GM23338 (cell line): ENCODE data around the gene DPP10.

Experiments used
- CREB1 ChIP-seq: fragments of 250-450 bp; sonication (Bioruptor Pico); IDR thresholded peaks from 2 replicates; pipeline ENCODE4 v1.5.0; 2020; ENCODE audit warnings: low read depth, mild to moderate bottlenecking, moderate library complexity
- EZH2 ChIP-seq: fragments of 200-600 bp; sonication (generic); IDR thresholded peaks from one replicate; pipeline ENCODE4 v1.8.0; 2017; ENCODE audit warnings: antibody characterized with exemption, mild to moderate bottlenecking, low read depth; ENCODE audit not compliant: unreplicated experiment
- EZH2phosphoT487 ChIP-seq: fragments of 200-600 bp; sonication (generic); IDR thresholded peaks from one replicate; pipeline ENCODE4 v1.8.1; 2018; ENCODE audit warnings: antibody characterized with exemption; ENCODE audit not compliant: unreplicated experiment
- JUNB ChIP-seq: IDR thresholded peaks from one replicate; pipeline ENCODE4 v1.6.1; 2016; ENCODE audit warnings: antibody characterized with exemption; ENCODE audit not compliant: unreplicated experiment
- POLR2AphosphoS5 ChIP-seq: IDR thresholded peaks from 2 replicates; pipeline ENCODE4 v1.6.1; 2016; ENCODE audit warnings: antibody characterized with exemption, low read depth
- STAT1 ChIP-seq: IDR thresholded peaks from one replicate; pipeline ENCODE4 v1.6.1; 2016; ENCODE audit warnings: antibody characterized with exemption; ENCODE audit not compliant: unreplicated experiment
- ZNF114 ChIP-seq: fragments of 250-450 bp; sonication (Bioruptor Pico); IDR thresholded peaks from 2 replicates; pipeline ENCODE4 v1.5.0; 2020; ENCODE audit warnings: mild to moderate bottlenecking, moderate library complexity
- ZNF331 ChIP-seq: fragments of 250-450 bp; sonication (Bioruptor Pico); IDR thresholded peaks from 2 replicates; pipeline ENCODE4 v1.5.0; 2020; ENCODE audit warnings: low read depth, mild to moderate bottlenecking, moderate library complexity
- TF ChIP-seq, protein P1 (sequence below), 2 experiments: fragments of 200-600 bp in 1 of 2; sonication (generic) in 1 of 2; conservative IDR thresholded peaks; 2 replicates each; pipeline versions ENCODE4 v1.5.1 to v1.6.1; 2016 to 2017; ENCODE audit warnings: antibody characterized with exemption in 2 of 2, low read depth in 2 of 2, mild to moderate bottlenecking in 2 of 2, moderate library complexity in 1 of 2
- TF ChIP-seq, protein P2 (sequence below): IDR thresholded peaks from 2 replicates; pipeline ENCODE4 v1.6.1; 2016; ENCODE audit warnings: antibody characterized with exemption
- TF ChIP-seq, protein P3 (sequence below): IDR thresholded peaks from one replicate; pipeline ENCODE4 v1.6.1; 2018; ENCODE audit warnings: antibody characterized with exemption; ENCODE audit not compliant: unreplicated experiment
- TF ChIP-seq, protein P4 (sequence below): fragments of 250-450 bp; sonication (Bioruptor Pico); IDR thresholded peaks from 2 replicates; pipeline ENCODE4 v1.5.0; 2020; ENCODE audit warnings: mild to moderate bottlenecking, moderate library complexity

DNA sequence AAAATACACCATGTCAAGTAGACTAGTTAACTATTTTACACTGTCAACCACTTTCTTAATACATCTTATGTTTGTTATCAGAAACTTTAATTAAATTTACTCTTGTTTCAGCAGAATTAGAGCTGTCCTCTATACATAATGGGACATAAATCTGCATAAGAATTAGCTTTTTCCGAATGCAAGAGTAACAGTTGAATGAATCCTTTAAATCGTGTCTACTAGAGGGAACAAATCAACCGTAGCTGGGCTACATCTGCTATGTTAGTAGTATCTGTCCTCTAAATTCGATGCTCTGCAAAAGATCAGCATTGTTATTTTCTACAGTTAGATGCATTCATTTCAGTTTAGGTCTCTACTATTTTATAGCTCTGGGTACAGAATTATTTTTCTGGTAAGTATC, 1090.6 kb downstream of the DPP10 start:
- TF ChIP-seq, protein P1, sequence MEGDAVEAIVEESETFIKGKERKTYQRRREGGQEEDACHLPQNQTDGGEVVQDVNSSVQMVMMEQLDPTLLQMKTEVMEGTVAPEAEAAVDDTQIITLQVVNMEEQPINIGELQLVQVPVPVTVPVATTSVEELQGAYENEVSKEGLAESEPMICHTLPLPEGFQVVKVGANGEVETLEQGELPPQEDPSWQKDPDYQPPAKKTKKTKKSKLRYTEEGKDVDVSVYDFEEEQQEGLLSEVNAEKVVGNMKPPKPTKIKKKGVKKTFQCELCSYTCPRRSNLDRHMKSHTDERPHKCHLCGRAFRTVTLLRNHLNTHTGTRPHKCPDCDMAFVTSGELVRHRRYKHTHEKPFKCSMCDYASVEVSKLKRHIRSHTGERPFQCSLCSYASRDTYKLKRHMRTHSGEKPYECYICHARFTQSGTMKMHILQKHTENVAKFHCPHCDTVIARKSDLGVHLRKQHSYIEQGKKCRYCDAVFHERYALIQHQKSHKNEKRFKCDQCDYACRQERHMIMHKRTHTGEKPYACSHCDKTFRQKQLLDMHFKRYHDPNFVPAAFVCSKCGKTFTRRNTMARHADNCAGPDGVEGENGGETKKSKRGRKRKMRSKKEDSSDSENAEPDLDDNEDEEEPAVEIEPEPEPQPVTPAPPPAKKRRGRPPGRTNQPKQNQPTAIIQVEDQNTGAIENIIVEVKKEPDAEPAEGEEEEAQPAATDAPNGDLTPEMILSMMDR (conservative IDR thresholded peaks at IDR 0.05; ENCODE audit: low read depth in 2 of 2), result no peak
- TF ChIP-seq EZH2phosphoT487 (no peak), POLR2AphosphoS5 (no peak), EZH2 (no peak), CREB1 (CRISPR knock-in tag) (no peak), ZNF331 (CRISPR knock-in tag) (no peak), JUNB (no peak), ZNF114 (CRISPR knock-in tag) (no peak), STAT1 (no peak)
- TF ChIP-seq, protein P2, sequence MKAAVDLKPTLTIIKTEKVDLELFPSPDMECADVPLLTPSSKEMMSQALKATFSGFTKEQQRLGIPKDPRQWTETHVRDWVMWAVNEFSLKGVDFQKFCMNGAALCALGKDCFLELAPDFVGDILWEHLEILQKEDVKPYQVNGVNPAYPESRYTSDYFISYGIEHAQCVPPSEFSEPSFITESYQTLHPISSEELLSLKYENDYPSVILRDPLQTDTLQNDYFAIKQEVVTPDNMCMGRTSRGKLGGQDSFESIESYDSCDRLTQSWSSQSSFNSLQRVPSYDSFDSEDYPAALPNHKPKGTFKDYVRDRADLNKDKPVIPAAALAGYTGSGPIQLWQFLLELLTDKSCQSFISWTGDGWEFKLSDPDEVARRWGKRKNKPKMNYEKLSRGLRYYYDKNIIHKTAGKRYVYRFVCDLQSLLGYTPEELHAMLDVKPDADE, result no peak
- TF ChIP-seq, protein P3, sequence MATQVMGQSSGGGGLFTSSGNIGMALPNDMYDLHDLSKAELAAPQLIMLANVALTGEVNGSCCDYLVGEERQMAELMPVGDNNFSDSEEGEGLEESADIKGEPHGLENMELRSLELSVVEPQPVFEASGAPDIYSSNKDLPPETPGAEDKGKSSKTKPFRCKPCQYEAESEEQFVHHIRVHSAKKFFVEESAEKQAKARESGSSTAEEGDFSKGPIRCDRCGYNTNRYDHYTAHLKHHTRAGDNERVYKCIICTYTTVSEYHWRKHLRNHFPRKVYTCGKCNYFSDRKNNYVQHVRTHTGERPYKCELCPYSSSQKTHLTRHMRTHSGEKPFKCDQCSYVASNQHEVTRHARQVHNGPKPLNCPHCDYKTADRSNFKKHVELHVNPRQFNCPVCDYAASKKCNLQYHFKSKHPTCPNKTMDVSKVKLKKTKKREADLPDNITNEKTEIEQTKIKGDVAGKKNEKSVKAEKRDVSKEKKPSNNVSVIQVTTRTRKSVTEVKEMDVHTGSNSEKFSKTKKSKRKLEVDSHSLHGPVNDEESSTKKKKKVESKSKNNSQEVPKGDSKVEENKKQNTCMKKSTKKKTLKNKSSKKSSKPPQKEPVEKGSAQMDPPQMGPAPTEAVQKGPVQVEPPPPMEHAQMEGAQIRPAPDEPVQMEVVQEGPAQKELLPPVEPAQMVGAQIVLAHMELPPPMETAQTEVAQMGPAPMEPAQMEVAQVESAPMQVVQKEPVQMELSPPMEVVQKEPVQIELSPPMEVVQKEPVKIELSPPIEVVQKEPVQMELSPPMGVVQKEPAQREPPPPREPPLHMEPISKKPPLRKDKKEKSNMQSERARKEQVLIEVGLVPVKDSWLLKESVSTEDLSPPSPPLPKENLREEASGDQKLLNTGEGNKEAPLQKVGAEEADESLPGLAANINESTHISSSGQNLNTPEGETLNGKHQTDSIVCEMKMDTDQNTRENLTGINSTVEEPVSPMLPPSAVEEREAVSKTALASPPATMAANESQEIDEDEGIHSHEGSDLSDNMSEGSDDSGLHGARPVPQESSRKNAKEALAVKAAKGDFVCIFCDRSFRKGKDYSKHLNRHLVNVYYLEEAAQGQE, result no peak
- TF ChIP-seq, protein P4, sequence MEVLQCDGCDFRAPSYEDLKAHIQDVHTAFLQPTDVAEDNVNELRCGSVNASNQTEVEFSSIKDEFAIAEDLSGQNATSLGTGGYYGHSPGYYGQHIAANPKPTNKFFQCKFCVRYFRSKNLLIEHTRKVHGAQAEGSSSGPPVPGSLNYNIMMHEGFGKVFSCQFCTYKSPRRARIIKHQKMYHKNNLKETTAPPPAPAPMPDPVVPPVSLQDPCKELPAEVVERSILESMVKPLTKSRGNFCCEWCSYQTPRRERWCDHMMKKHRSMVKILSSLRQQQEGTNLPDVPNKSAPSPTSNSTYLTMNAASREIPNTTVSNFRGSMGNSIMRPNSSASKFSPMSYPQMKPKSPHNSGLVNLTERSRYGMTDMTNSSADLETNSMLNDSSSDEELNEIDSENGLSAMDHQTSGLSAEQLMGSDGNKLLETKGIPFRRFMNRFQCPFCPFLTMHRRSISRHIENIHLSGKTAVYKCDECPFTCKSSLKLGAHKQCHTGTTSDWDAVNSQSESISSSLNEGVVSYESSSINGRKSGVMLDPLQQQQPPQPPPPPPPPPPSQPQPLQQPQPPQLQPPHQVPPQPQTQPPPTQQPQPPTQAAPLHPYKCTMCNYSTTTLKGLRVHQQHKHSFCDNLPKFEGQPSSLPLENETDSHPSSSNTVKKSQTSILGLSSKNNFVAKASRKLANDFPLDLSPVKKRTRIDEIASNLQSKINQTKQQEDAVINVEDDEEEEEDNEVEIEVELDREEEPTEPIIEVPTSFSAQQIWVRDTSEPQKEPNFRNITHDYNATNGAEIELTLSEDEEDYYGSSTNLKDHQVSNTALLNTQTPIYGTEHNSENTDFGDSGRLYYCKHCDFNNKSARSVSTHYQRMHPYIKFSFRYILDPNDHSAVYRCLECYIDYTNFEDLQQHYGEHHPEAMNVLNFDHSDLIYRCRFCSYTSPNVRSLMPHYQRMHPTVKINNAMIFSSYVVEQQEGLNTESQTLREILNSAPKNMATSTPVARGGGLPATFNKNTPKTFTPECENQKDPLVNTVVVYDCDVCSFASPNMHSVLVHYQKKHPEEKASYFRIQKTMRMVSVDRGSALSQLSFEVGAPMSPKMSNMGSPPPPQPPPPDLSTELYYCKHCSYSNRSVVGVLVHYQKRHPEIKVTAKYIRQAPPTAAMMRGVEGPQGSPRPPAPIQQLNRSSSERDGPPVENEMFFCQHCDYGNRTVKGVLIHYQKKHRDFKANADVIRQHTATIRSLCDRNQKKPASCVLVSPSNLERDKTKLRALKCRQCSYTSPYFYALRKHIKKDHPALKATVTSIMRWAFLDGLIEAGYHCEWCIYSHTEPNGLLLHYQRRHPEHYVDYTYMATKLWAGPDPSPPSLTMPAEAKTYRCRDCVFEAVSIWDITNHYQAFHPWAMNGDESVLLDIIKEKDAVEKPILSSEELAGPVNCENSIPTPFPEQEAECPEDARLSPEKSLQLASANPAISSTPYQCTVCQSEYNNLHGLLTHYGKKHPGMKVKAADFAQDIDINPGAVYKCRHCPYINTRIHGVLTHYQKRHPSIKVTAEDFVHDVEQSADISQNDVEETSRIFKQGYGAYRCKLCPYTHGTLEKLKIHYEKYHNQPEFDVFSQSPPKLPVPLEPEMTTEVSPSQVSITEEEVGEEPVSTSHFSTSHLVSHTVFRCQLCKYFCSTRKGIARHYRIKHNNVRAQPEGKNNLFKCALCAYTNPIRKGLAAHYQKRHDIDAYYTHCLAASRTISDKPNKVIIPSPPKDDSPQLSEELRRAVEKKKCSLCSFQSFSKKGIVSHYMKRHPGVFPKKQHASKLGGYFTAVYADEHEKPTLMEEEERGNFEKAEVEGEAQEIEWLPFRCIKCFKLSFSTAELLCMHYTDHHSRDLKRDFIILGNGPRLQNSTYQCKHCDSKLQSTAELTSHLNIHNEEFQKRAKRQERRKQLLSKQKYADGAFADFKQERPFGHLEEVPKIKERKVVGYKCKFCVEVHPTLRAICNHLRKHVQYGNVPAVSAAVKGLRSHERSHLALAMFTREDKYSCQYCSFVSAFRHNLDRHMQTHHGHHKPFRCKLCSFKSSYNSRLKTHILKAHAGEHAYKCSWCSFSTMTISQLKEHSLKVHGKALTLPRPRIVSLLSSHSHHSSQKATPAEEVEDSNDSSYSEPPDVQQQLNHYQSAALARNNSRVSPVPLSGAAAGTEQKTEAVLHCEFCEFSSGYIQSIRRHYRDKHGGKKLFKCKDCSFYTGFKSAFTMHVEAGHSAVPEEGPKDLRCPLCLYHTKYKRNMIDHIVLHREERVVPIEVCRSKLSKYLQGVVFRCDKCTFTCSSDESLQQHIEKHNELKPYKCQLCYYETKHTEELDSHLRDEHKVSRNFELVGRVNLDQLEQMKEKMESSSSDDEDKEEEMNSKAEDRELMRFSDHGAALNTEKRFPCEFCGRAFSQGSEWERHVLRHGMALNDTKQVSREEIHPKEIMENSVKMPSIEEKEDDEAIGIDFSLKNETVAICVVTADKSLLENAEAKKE, result no peak
